IPS-NIHi7 (cell line): ENCODE measurements around the gene ZIM2.

ENCODE experiments used
- DNase-seq: peaks from one replicate; pipeline ENCODE4 v3.0.0; 2012; ENCODE audit warnings: mixed read lengths; ENCODE audit errors: extremely low spot score

Gene ZIM2

DNA sequence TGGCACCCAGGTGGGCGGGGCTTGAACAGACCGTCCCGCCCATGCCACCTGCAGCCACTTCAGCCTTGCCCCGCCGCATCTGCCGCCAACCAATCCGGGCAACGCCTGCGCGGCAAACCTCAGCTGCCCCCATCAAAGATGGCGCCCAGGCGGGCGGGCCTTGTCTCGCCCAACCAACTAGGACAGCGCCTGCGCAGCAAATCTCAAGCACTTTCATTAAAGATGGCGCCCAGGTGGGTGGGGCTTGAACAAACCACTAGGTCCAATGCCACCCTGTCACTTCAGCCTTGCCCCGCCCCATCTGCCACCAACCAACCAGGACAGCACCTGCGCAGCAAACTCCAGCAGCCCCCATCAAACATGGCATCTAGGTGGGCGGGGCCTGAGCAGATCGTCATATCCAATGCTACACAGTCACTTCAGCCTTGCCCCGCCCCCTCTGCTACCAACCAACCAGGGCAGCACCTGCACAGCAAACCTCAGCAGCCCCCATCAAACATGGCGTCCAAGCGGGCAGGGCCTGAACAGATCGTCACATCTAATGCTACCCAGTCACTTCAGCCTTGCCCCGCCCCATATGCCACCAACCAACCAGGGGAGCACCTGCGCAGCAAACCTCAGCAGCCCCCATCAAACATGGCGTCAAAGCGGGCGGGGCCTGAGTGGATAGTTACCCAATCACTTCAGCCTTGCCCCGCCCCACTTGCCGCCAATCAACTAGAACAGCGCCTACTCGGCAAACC is 1.4 kb downstream of the ZIM2 start:
- DNase-seq = no peak

DNA sequence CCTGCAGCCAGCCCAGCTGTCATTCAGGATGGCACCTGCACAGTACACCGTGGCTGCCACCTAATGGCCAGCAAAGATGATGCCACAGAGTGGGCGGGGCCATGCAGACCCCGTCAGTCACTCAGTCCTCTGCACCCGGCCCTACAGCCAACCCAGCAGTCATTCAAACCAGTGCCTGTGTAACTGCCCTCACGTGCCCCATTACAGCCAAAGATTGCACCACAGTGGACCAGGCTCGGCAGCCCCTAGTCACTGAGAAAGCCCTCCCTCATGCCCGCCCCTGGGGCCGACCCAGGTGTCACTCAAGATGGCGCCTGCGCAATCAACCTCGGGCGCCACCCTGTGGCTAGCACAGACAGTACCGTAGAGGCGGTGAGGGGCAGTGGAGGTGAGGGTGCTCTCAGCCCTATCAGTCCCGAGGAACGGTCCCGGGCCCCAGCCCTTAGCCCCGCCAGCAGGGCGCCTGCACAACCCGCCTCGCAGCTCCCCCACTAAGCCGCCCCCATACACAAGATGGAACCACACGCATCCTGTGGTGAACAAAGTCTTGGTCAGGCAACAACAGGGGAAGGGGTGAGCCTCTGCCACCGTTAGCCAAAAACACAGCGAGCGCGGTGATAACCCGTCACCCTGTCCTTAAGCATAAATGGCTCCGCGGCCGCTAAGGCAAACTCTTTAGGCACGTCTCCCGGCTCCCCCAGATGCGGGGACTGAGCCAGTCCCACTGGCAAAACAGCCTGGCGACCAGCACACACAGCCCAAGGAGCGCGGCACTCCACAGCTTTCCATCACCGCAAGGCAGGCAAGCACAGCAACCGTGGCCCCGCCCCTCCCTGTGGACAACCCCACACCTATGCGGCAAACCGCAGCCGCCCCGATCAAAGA is 2.3 kb downstream of the ZIM2 start:
- no peak for DNase-seq

DNA sequence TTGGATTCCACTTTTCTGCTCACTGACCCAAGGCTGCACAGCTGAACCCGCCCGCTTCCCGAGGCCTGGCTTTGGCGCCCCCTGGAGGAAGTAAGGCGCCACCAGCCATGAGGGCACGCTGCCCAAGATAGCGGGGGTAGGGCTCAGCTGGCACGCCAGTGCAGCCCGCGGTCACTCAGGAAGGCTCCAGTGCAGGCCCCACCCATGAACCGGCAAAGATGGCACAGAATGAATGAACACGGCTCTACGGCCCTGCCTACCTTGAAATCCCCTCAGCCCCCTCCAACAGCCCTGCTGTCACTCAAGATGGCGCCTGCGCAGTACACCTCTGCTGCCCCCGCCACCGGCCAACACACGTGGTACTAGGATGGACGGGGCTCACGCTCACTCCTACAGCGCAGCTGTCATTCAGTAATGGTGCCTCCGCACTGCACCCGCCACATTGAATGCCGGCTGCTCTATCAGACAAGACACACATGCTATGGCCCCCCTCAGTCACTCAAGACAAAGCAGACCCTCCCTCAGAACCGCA is 3.0 kb downstream of the ZIM2 start:
- no peak for DNase-seq

DNA sequence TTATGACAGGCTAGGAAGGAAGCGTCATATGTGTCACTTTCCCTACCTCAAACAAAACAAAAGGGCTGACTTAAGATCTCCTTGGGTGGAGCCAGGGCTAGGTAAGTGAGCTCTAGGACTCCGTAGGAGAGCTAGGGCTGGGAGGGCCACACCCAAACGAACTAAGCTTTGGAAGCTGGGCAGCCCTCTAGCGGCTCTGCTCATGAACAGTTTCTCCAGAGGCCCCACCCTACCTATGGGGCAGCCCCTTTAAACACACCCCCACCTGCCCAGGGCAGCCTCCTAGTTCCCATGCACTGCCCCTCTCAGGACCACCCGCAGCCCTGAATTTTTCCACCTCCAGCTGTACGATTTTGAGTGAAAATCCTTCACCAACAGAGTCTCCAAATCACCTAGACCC is 3.5 kb downstream of the ZIM2 start:
- no peak for DNase-seq

DNA sequence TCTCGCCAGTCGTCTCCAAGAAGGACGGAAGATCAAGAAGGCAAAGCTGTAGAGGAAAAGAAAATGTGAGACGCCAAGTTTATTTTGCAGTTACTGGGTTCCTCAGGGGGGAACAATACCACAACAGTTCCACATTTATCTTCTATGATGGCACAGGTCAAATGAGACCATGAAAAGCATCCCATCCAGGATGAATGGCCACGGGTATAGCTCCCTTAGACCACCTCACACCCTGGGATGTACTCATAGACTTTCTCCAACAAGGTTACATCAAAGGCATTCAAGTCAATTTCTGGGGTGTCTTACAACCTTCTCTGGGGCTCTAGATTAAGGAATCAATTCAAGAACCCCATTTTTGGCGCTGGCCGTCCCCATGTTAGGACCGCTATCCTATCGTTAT is 4.5 kb downstream of the ZIM2 start:
- DNase-seq = no peak

DNA sequence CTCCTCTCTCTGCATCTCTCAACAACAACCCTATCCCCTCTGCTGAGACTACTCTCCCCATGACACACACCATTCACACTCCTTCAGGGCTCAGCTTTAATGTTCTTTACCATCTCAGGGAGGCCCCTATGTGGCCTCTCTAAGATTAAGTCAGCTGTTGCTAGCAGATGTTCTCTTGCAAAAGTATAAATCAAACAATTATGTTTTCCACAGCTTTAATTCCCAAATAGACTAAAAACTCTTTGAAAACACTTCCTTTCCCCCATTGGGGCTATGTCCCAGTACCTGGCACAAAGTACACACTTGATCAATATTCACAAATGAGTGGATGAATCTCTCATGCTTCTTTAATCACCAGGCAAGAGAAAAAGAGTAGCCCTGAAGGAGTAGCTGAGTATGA is 5.1 kb downstream of the ZIM2 start:
- no peak for DNase-seq

DNA sequence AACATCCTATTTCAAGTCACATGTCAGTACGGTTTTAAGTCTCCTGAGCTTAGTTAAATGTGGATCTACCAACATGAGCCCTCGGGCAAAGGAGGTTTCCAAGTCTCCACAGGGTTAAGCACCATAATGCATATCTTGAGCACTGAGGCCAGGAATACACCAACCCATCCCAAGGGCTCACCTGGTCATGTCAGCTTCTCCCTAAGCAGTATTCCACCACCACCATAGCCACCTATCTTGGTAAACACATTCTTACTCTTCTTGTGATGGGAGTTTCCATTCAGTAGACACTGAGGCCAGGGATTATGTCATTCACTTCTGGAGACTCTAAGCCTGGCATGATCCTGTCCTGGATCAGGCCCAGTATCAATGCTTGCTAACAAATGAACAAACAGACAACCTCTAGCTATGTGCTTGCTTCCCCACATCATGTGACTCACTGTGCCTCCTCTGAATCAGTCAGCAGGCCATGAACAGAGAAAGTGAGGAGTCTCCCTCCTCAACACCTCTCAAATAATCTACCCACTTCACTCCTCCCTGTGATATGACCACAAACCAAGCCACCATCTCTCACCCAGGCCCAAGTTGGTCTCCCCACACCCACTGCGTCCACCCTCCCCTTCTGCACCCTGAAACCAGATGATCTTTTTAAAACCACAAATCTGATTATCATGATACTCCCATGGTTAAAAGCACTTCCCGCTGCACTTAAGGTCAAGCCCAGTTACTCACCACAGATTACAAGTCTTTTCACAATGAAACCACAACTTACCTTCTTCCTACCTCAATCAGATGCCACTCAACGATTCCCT is 5.8 kb downstream of the ZIM2 start:
- DNase-seq = no peak

DNA sequence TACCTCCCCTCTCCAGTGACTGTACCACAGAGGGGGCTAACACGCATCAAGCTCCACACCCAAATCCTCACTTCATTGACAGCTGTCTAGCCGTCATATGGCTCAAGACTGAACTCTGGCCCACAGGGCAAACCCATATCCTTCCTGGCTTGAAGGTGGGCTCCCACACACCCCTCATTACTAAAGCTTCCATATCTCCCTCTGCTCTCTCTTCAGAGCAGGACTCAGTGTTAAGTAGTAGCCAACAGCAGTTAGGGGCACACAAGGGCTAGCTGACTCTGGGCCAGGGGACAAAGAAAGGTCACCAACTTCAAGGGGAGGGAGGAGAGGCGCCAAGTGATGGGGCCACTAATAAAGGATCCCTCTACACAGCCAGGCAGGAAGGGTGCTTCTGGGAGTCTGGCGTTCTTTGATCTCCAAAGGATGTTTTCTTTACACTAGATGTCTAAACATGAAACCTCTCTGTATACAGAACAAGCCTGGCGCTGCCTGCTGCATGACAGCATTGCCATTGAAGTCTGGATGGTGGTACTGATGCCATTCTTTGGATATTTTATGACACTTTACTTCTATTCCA is 8.1 kb downstream of the ZIM2 start:
- no peak for DNase-seq

DNA sequence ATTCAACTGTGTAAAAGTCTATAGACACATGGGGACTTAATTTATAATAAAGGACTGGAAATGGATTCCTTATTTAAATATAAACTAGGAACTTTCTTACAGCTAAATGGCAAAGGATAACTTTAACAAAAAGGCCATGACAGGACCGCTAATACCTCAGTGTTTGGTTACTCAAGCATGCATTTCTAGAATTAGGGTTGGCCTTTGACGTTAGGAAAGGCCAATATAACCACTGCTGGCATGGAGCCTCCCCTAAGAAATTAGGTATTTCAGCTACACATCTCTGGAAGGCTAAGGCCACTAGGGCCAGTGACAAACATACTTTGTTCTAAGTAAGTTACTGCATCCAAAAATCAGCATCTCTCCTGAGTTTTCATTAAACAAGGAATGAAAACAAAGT is 9.3 kb downstream of the ZIM2 start:
- no peak for DNase-seq

DNA sequence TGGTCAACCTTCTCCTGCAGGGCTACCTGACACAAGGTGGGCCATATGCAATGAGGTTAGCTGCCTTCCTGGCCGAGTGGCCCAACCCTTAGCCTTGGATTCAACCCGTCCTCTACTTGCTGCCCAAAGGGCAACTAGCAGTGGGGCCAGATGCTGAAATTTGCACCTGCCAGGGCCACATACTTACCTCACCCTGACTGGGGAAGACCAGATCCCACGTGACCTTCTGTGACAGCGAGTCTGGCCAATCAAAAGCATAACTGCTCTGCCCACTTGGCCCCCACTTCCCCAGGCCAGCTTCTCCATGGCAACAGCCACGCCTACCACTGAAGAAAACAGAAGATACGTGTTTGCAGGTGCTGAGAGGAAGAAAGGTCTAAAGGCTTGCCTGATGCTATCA is 10.9 kb downstream of the ZIM2 start:
- DNase-seq = no peak

DNA sequence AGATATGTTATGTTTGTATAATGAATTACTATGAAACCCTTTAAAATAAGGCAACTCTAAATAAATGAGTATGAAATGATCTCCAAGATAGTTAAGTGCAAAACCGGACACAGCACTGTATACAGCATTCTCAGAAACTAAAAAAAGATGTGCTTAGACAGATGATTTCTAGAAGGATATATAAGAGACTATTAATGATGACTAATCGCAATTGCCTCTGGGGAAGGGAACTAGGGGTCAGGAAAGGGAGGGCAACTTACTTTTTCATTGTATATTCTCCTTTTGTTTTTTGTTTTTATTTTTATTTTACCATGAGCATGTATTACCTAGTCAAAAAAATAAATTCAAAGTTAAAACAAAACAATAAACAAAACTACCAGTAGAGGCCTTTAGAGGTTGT is 12.8 kb downstream of the ZIM2 start:
- no peak for DNase-seq

DNA sequence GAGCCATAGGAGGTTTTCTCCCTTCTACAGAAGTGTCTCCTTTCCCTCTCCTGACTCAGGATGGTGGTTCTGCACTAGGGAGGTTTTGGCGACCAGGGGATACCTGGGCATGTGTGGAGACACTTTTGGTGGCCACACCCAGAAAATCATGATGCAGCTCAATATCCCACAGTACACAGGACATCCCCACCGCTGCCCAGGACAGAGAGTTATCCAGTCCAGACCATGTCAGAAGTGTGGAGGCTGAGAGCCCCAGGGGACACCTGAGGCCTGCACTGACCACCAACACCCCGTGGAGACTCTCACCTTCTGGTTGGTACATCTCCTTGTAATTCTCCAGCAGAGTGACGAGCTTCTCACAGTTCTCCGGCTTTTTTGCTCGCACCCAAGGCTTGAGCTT is 16.6 kb downstream of the ZIM2 start:
- no peak for DNase-seq

DNA sequence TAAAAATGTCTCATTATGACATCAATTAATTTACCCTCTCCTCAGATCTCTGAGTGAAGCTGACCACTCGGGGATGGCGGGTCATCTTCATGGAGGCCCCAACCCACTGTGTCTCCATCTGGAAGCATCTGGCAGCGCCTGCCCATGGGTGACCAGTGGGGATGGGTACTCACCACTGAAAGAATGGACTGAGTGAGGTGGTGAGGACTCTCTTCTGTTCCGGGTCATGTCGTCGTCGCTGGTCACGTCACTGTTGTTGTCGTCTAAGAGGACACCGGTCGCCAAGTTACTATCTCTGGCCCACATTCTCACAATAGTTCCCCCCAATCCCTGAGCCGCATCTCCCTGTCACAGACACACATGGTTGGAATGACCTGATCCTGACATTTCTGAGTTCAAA is 17.1 kb downstream of the ZIM2 start:
- no peak for DNase-seq

DNA sequence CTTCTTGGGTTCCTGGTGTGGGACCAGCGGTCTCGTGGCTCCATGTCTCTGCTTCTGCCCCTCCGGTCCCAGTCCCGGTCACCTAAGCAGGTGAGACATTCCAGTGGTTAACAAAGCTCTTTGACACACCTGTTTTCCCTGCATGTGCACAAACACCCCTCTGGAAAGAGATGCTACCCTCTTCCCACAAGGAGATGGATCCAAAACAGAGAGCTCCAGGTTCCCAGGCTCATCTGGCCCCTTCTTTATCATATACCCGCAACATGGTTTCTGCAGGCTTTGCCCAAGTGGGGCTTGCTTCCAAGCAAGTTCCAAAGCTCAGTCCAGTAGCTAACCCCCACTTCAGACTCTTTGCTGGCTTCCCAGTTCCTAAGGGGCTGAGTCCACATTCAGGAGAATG is 17.8 kb downstream of the ZIM2 start:
- no peak for DNase-seq

DNA sequence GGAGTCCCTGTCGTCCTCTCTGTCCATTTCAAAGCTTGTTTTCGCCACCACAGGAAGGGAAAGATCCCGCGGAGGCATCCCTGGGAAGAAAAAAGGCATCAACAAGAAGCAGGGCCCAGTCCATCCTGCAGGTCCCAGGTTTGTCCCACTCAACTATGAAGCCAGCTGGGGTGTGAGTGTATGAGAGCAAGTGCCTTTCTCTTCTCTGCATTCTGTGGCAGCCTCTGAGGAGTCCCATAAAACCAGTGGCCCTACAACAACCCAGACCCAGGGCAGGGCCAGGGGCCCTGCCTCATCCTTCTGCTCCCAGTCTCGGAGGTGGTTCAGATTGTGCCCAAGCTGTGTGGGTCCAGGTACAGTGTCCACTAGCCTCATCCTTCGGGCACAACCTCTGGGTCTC is 18.9 kb downstream of the ZIM2 start:
- no peak for DNase-seq

DNA sequence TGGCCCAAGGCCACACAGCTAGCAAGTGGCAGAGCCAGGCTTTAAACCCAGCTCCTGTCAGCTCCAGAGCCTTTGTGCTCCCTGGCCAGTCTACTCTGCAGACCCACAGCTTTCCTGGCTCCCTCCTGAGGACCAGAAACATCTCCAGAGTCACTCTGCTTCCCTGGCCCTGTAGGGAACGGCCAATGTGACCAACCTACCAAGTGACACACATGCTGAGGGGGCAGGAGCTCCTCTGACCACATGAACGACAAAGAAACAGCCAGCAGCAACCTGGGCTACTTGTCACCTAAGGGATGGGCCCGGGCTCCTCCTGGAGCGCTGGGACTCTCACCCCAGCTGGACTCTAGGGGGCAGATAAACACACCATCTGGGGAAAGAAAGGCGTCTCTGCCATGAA is 19.3 kb downstream of the ZIM2 start:
- DNase-seq = no peak

DNA sequence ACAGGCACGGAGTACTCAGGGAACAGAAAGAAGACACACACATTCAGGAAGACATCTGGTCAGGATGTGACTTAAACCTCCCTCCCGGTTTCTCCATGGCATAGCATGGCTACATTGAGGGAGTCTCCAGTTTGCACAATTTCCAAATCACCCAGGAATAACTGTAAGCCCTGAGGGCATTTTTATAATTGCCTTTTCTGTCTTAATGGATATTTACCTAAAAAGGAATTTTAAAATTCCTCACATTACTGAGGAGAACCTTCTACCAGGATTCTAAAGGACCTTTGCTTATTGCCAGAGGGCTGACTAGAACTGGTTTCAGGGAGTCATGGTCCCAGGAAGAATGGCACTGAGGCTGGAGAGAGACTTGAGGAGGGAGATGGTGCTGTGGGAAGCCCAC is 21.4 kb downstream of the ZIM2 start:
- no peak for DNase-seq

DNA sequence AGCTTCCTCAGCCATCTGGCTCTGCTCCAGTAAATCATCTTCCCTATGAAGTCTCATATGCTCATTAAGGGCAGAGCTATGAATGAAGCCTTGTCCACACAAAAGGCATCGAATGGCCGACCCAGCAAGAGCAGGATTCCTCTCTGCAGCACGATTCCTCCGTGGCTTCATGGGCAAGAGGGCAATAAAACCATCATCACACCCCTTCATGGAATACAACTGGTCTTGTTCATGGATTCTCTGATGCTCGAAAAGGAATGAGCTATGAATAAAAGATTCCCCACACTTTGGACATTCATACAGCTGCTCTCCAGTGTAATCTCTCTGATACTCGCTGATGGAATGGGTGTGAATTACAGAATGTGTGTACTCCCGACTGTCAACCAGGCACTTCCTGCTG is 25.9 kb downstream of the ZIM2 start:
- no peak for DNase-seq

DNA sequence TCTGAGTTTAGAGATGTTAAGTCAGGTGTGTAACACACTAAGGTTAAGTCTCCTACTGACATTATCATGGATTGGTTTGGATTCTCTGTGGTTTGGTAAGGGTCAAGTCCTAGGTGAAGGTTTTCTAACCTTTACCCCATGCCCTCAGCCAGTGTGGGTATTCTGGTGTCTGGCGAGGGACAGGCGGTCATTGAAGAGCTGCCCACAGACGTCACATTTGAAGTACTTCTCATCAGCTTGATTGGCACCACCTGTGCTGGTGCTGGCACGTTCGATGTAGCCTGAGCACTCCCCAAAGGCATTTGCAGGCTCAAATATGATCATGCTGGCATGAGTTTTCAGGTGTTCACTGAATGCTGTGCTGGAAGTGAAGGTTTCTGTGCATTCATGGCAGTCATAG is 27.0 kb downstream of the ZIM2 start:
- no peak for DNase-seq

DNA sequence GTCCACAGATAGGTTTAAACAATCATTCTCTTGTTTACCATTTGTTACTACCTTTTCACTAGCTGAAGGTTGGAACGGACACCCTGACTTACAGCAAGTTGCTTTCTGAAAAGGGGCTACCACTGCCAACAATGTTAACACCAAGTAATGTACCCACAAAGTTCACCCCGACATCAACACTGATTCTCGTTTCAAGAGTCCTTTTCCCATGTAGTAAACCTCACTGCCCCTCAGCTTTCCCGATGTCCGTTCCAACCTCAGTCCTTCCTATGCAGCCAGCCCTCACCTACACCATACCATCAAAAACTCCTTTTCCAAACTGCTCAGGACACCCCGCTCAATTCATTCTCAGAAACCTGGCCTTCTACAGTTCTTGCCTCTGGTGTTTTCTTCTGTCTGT is 29.0 kb downstream of the ZIM2 start:
- DNase-seq = no peak

DNA sequence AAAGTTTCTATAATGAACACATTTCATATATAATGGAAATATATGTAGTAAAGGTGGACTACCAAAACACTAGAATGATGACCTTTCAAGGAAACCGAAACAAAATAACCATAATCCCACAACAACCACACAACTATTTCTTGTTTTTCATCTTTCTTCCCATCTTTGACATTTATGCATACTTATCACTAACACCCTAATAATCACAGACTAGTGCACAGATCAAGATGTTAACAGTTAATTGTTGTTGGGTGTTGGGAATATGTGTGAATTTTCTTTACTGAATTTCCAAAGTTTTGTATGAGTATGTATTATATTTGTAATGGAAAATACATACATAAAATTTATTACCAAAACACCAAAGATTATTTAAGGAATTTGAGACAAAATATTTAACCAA is 30.3 kb downstream of the ZIM2 start:
- no peak for DNase-seq
